ENCODE results near the gene SCD.
"Not testable (repeated sequence)": the region's sequence is repeated elsewhere in the genome, so short reads cannot be mapped to it uniquely, and the experiment has no call there.

The SCD gene

GRCh38 chr10:100362570-100363496 lies 15.8 kb downstream of the SCD start:
- no peak for ATAC-seq

- no peak for ATAC-seq
Measured at GRCh38 chr10:100364175-100364574, 17.1 kb downstream of the SCD start.

- no peak for ATAC-seq
Measured at GRCh38 chr10:100364735-100365391, 17.8 kb downstream of the SCD start.

GRCh38 chr10:100368721-100369120 lies 21.7 kb downstream of the SCD start:
- no peak for ATAC-seq

- ATAC-seq, result peak; percentile 57 to 62
Measured at GRCh38 chr10:100370714-100371481, 23.9 kb downstream of the SCD start.

- ATAC-seq, result no peak
Measured at GRCh38 chr10:100371482-100372027, 24.5 kb downstream of the SCD start.

- no peak for ATAC-seq
Measured at GRCh38 chr10:100372415-100373297, 25.6 kb downstream of the SCD start.

GRCh38 chr10:100373298-100374199 lies 26.5 kb downstream of the SCD start:
- peak; percentile 84 to 87 for ATAC-seq

- no peak for ATAC-seq
Measured at GRCh38 chr10:100374200-100374655, 27.2 kb downstream of the SCD start.

- not testable (repeated sequence) for ATAC-seq
Measured at GRCh38 chr10:100374677-100375353, 27.8 kb downstream of the SCD start.

GRCh38 chr10:100376656-100377055 lies 29.6 kb downstream of the SCD start:
- ATAC-seq, result not testable (repeated sequence)

GRCh38 chr10:100377830-100378229 lies 30.8 kb downstream of the SCD start:
- no peak for ATAC-seq

- no peak for ATAC-seq
Measured at GRCh38 chr10:100380400-100380799, 33.4 kb downstream of the SCD start.

GRCh38 chr10:100382553-100382952 lies 35.5 kb downstream of the SCD start:
- ATAC-seq, result no peak

GRCh38 chr10:100383251-100383650 lies 36.2 kb downstream of the SCD start:
- ATAC-seq, result no peak

GRCh38 chr10:100391163-100392002 lies 44.4 kb downstream of the SCD start:
- ATAC-seq, result no peak

GRCh38 chr10:100392686-100393003 lies 45.6 kb downstream of the SCD start:
- no peak for ATAC-seq

- no peak for ATAC-seq
Measured at GRCh38 chr10:100395626-100396025, 48.6 kb downstream of the SCD start.

GRCh38 chr10:100396605-100397004 lies 49.6 kb downstream of the SCD start:
- ATAC-seq, result no peak

Measured in activated CD4-positive, CD25-positive, alpha-beta regulatory T cell treated with anti-CD3 and anti-CD28 coated beads, Interleukin-2, amount 50 U/mL, for 24 hours (primary cell).